Esophagus squamous epithelium (tissue), 4 donors: ENCODE data around the gene TMEM218.

Experiments
- CTCF ChIP-seq, 6 experiments: fragments of 450-650 bp in 4 of 6; fragments of 200-600 bp in 2 of 6; sonication (generic) in 2 of 6; IDR thresholded peaks; one replicate each; pipeline ENCODE4 v1.5.1; 2016 to 2019; ENCODE audit warnings: antibody characterized with exemption in 6 of 6, mild to moderate bottlenecking in 4 of 6, moderate library complexity in 4 of 6
- POLR2A ChIP-seq, 4 donors: fragments of 450-650 bp; IDR thresholded peaks; one replicate each; pipeline ENCODE4 v1.6.1; 2017; ENCODE audit warnings: antibody characterized with exemption in 4 of 4, mild to moderate bottlenecking in 4 of 4, moderate library complexity in 3 of 4

DNA sequence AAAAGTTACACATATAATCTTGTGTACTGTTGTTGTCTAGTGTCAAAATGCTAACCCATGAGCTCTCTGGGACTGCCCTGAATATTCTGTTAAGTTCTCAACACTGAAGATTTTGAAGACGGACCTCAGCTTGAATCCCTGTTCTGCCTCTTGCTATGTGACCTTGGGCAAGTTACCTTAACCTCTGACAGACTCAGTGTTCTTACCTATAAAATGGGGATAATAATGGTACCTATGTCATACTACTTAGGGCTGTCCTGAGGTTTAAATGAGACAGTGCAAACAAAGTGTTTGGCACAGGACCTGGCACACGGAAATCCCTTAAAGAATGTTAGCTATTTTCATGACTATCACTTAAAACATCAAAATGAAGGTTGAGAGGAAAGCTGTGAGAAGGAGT lies 11.3 kb downstream of the TMEM218 start:
- TF ChIP-seq CTCF (IDR thresholded peaks at IDR 0.05) (no peak), POLR2A (IDR thresholded peaks at IDR 0.05) (no peak)
